IMR-90 (cell line): ENCODE results near the gene STAT6. TPM values are rescaled to one million over a fixed set of nuclear protein-coding genes. Genes with fewer than 3 reads are reported as not detected.

Source experiments
- ATAC-seq: fragments of 200-7000 bp; cut with Tn5 transposase; 2 replicates; pipeline ENCODE4 v1.9.1; 2020; ENCODE audit warnings: low read depth, mild to moderate bottlenecking, moderate library complexity
- BruUV-seq: library from RNA; stranded (reverse); fragments of 400-500 nt; replicated peaks from 2 replicates; lab custom pipeline; 2021; lab: Mats Ljungman, UMichigan
- CTCF ChIA-PET: fragments of 300-600 bp; formaldehyde crosslinking; extraction: SDS; loops from one replicate; lab custom pipeline; 2021; ENCODE audit warnings: antibody characterized with exemption; lab: Yijun Ruan, JAX
- POLR2A ChIA-PET: fragments of 300-600 bp; sonication (Branson Sonifier 250); formaldehyde crosslinking; loops from one replicate; lab custom pipeline; 2022; ENCODE audit warnings: antibody characterized with exemption; ENCODE audit not compliant: unreplicated experiment; lab: Charles Lee
- DNase-seq: peaks from one replicate; pipeline ENCODE4 v3.0.0; 2013
- H2AFZ ChIP-seq: replicated peaks from 2 replicates; pipeline ENCODE3; 2013; ENCODE audit warnings: low read length, mild to moderate bottlenecking; ENCODE audit not compliant: poor library complexity
- H2AK5ac ChIP-seq: 2 replicates; pipeline ENCODE4 v1.6.1; 2013; ENCODE audit warnings: low read depth, low read length, inconsistent platforms
- H2AK9ac ChIP-seq: replicated peaks from 2 replicates; pipeline ENCODE3; 2013; ENCODE audit warnings: mild to moderate bottlenecking, low read depth, low read length, moderate library complexity; ENCODE audit not compliant: poor library complexity
- H2BK120ac ChIP-seq: 2 replicates; pipeline ENCODE4 v1.6.1; 2013; ENCODE audit warnings: low read depth, low read length, inconsistent platforms
- H2BK15ac ChIP-seq: 3 replicates; pipeline ENCODE4 v1.6.1; 2013; ENCODE audit warnings: low read depth, low read length, inconsistent platforms
- H2BK20ac ChIP-seq: 2 replicates; pipeline ENCODE4 v1.6.1; 2013; ENCODE audit warnings: low read depth, mild to moderate bottlenecking, inconsistent platforms, low read length, moderate library complexity
- H2BK5ac ChIP-seq: 2 replicates; pipeline ENCODE4 v1.6.1; 2013; ENCODE audit warnings: mild to moderate bottlenecking, low read depth, low read length, inconsistent platforms; ENCODE audit not compliant: poor library complexity, severe bottlenecking
- H3K14ac ChIP-seq: replicated peaks from 2 replicates; pipeline ENCODE4 v1.6.1; 2013; ENCODE audit warnings: low read depth, low read length, inconsistent platforms
- H3K18ac ChIP-seq: 2 replicates; pipeline ENCODE4 v1.6.1; 2013; ENCODE audit warnings: low read depth, low read length, control low read depth
- H3K23ac ChIP-seq: 2 replicates; pipeline ENCODE4 v1.6.1; 2013; ENCODE audit warnings: low read depth, low read length, inconsistent platforms
- H3K27ac ChIP-seq: 2 replicates; pipeline ENCODE4 v1.5.1; 2013; ENCODE audit warnings: mild to moderate bottlenecking, control low read depth, low read length; ENCODE audit not compliant: insufficient read depth
- H3K27me3 ChIP-seq: 2 replicates; pipeline ENCODE4 v1.6.1; 2013; ENCODE audit warnings: low read length; ENCODE audit not compliant: control insufficient read depth, insufficient read depth
- H3K36me3 ChIP-seq: 2 replicates; pipeline ENCODE4 v1.6.1; 2013; ENCODE audit warnings: low read length, mixed read lengths; ENCODE audit not compliant: control insufficient read depth, insufficient read depth
- H3K4ac ChIP-seq: 2 replicates; pipeline ENCODE4 v1.6.1; 2013; ENCODE audit warnings: low read depth, low read length, inconsistent platforms
- H3K4me1 ChIP-seq: 2 replicates; pipeline ENCODE4 v1.6.1; 2013; ENCODE audit warnings: low read length, mixed read lengths; ENCODE audit not compliant: control insufficient read depth, insufficient read depth
- H3K4me2 ChIP-seq: 2 replicates; pipeline ENCODE4 v1.6.1; 2013; ENCODE audit warnings: low read depth, mild to moderate bottlenecking, control low read depth, low read length, moderate library complexity
- H3K4me3 ChIP-seq: 2 replicates; pipeline ENCODE4 v1.5.1; 2013; ENCODE audit warnings: low read depth, mild to moderate bottlenecking, control low read depth, low read length, moderate library complexity; ENCODE audit not compliant: insufficient read depth
- H3K56ac ChIP-seq: 2 replicates; pipeline ENCODE4 v1.6.1; 2013; ENCODE audit warnings: low read length, inconsistent platforms; ENCODE audit not compliant: insufficient read depth; ENCODE audit errors: extremely low read depth
- H3K79me1 ChIP-seq, 2 experiments: 2 replicates each; pipeline ENCODE4 v1.6.1; 2013; ENCODE audit warnings: low read length in 2 of 2, inconsistent platforms in 1 of 2, low read depth in 1 of 2
- H3K9ac ChIP-seq: 2 replicates; pipeline ENCODE4 v1.6.1; 2013; ENCODE audit warnings: low read depth, low read length, control low read depth
- H3K9me1 ChIP-seq: 2 replicates; pipeline ENCODE4 v1.6.1; 2013; ENCODE audit warnings: low read length, inconsistent platforms; ENCODE audit not compliant: insufficient read depth
- H3K9me3 ChIP-seq: 2 replicates; pipeline ENCODE4 v1.6.1; 2013; ENCODE audit warnings: low read length; ENCODE audit not compliant: control insufficient read depth, insufficient read depth
- H4K20me1 ChIP-seq: 2 replicates; pipeline ENCODE4 v1.6.1; 2013; ENCODE audit warnings: low read length, inconsistent platforms; ENCODE audit not compliant: insufficient read depth
- H4K5ac ChIP-seq: 2 replicates; pipeline ENCODE4 v1.6.1; 2013; ENCODE audit warnings: mild to moderate bottlenecking, low read depth, low read length, control low read depth
- H4K8ac ChIP-seq, 2 experiments: 2 replicates each; pipeline ENCODE4 v1.6.1; 2013; ENCODE audit warnings: low read depth in 2 of 2, low read length in 2 of 2, control low read depth in 1 of 2, inconsistent platforms in 1 of 2
- H4K91ac ChIP-seq: 2 replicates; pipeline ENCODE4 v1.6.1; 2013; ENCODE audit warnings: low read depth, low read length, inconsistent platforms; ENCODE audit not compliant: insufficient read depth
- BHLHE40 ChIP-seq: fragments of 150-350 bp; IDR thresholded peaks from 2 replicates; pipeline ENCODE4 v1.6.1; 2016; ENCODE audit warnings: mild to moderate bottlenecking, low read depth, low read length
- MXI1 ChIP-seq: IDR thresholded peaks from 2 replicates; pipeline ENCODE4 v1.6.1; 2012; ENCODE audit warnings: low read depth, mild to moderate bottlenecking, low read length, moderate library complexity, borderline replicate concordance
- WGBS, 2 experiments: methylation state at CpG; one replicate each; pipeline versions ENCODE4 v1.1.5 to v1.1.7; 2013; ENCODE audit warnings: missing lambda C conversion rate in 2 of 2; ENCODE audit not compliant: insufficient read length in 1 of 2; ENCODE audit errors: extremely low coverage in 2 of 2; 5-methylcytosine and 5-hydroxymethylcytosine counted together
- dilution Hi-C: fragments of 300-500 bp; cut with HindIII; formaldehyde crosslinking; loops from one replicate; pipeline ENCODE4 v1.14.3; 2018; ENCODE audit warnings: low sequenced_read_pairs; ENCODE audit not compliant: unreplicated experiment
- in situ Hi-C: fragments of 300-500 bp; cut with MboI; formaldehyde crosslinking; loops from 3 replicates; pipeline ENCODE4 v1.14.3; 2019; ENCODE audit warnings: low sequenced_read_pairs, inconsistent platforms, mixed read lengths
- intact Hi-C: fragments of 100-400 bp; cut with micrococcal nuclease; formaldehyde crosslinking; loops from 2 replicates; pipeline ENCODE4 v1.10.0; 2022
- polyA plus RNA-seq, 3 experiments: library from polyadenylated mRNA; depleted of rRNA; stranded (reverse); fragments of >200 nt; gene quantifications; 2 replicates each; pipeline ENCODE4 v1.2.3, GENCODE V29; 2012; ENCODE audit warnings: low replicate concordance in 1 of 3
- total RNA-seq: library from RNA; depleted of rRNA; stranded (reverse); fragments of >200 nt; gene quantifications from 2 replicates; pipeline ENCODE4 v1.2.3, GENCODE V29; 2012

The STAT6 gene
- total and polyA plus RNA-seq, 2 of the 4 experiments (the other 2 are of a cell fraction), result 43.4 to 96.9 TPM

DNA sequence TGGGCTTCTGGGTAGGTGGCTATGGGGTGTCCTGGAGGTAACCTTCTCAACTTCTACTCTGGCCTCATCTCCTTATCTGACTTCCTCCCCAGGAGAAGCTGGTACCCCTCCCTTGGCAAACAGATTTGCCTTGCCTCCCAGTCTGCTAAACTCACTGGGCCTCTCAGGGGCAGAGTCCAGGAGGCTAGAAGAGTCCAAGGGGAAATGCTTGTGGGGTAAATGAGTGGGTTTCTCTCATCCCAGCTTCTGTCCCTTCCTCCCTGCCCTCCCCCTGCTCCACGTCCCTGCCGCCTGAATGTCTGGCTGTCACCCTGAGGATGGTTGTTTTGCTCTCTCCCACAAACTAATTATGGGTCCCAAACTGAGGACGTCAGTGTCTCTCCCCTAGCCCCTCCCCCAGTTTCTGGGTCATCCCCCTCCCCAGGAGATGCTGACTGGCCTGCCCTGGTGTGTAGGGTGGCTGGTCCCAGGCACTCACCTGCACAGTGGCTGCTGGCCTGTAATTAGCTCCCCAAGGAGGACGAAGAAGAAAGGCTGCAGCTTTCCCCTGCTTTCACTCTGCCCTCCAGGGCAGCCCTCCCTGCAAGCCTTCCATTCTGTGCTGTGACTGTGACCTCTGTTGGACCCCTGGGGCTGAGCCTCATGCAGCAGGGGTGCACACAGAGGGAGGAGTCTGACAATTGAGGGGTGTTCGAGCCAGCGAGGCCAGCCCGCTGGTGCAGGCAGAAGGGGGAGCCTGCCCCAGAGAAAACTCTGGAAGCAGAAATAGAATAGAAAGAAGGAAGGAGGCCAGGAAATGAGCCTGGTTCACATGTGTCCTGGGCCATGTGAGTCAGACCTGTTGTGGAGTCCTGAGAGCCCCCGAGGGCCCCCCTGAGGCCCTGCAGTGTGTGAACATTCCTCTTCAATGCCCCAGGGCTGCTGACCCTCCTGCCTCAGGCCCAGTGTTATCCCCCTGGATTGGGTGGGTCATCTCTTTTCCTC lies 36.1 kb upstream of the STAT6 start, which contains the start of gene LRP1-AS:
LRP1-AS (minus strand) TSS at position 659 of the 984 bp plus-strand sequence.
- Histone ChIP-seq H3K9me3 (no peaks in the 10 kb centered on the region), H3K79me1 (peaks cover 43 to 94% of the 10 kb centered on the region in 2 experiments), H3K4ac (peak within 1 kb of the TSS; percentile 77), H3K18ac (peak within 1 kb of the TSS; percentile 62), H3K4me1 (peaks cover 61% of the 10 kb centered on the region), H2BK20ac (peak within 1 kb of the TSS; percentile 20; the same call in 1 of the 2 replicates), H3K27ac (peak within 1 kb of the TSS; percentile 80), H2AK9ac (peak within 1 kb of the TSS; percentile 19), H2BK5ac (peak within 1 kb of the TSS; percentile 61), H3K4me2 (peak within 1 kb of the TSS; percentile 32), H4K8ac (peak within 1 kb of the TSS in 1 of 2 experiments; percentile 49; a peak in 2 of 4 replicates), H3K4me3 (no peak within 1 kb of the TSS), H3K56ac (no peak within 1 kb of the TSS), H3K9me1 (peaks cover 49% of the 10 kb centered on the region), H3K23ac (peak within 1 kb of the TSS; percentile 41; the same call in 1 of the 2 replicates), H2AFZ (peak within 1 kb of the TSS; percentile 23), H4K91ac (peak within 1 kb of the TSS; percentile 36), H3K27me3 (no peaks in the 10 kb centered on the region), H2BK120ac (peak within 1 kb of the TSS; percentile 61; the same call in 1 of the 2 replicates), H3K14ac (peak within 1 kb of the TSS; percentile 60), H2BK15ac (peak within 1 kb of the TSS; percentile 65; the same call in 1 of the 3 replicates), H4K5ac (peak within 1 kb of the TSS; percentile 33), H3K36me3 (peaks cover 68% of the 10 kb centered on the region), H3K9ac (peak within 1 kb of the TSS; percentile 49; the same call in 1 of the 2 replicates), H4K20me1 (peaks cover 83% of the 10 kb centered on the region), H2AK5ac (peak within 1 kb of the TSS; percentile 64)
- peak; percentile 81; the same call in 1 of the 2 replicates for TF ChIP-seq MXI1
- TF ChIP-seq BHLHE40, result no peak
- ChIA-PET POLR2A (interaction anchor here (1.1 kb wide), 1 partner anchor 11 kb away, joined by 5 read pairs; no protein-coding TSS in a partner anchor), CTCF (interaction anchor here (1.0 kb wide), 1 partner anchor 60 kb away, joined by 3 read pairs; no protein-coding TSS in a partner anchor)
- no TSS peak for BruUV-seq
- in situ Hi-C loops (no loop called here), dilution Hi-C loops (no loop called here), intact Hi-C loops (no loop called here)
- WGBS, 2 experiments, result no CpG with 5 or more reads among the region's 8 CpGs
- DNase-seq, result peak; percentile 74
- no peak for ATAC-seq
